ENCODE measurements around the gene TUBA3D.
"Not testable (repeated sequence)": the region's sequence is repeated elsewhere in the genome, so short reads cannot be mapped to it uniquely, and the experiment has no call there.

- not testable (repeated sequence) for TF ChIP-seq CTCF, POLR2A (IDR thresholded peaks at IDR 0.05)
Measured at GRCh38 chr2:131503587-131503986, 27.7 kb downstream of the TUBA3D start.
